Spleen (tissue), 11 donors: ENCODE data around the gene PLXNA2. TPM values are rescaled to one million over a fixed set of nuclear protein-coding genes. Genes with fewer than 3 reads are reported as not detected.

Experiments used
- DNase-seq: peaks from one replicate; pipeline ENCODE4 v3.0.0-alpha.2; 2020
- H3K27ac ChIP-seq, 8 donors: fragments of 200-600 bp; sonication (generic) in 7 of 8; 1 replicate in 4 of 8; 2 replicates in 4 of 8; pipeline versions ENCODE4 v1.5.0 to v1.8.0; 2016 to 2021; ENCODE audit warnings: inconsistent platforms in 4 of 8, mild to moderate bottlenecking in 4 of 8, moderate library complexity in 1 of 8
- H3K27me3 ChIP-seq, 7 donors: fragments of 200-600 bp; sonication (generic) in 6 of 7; replicated peaks in 1 of 7; 1 replicate in 4 of 7; 2 replicates in 3 of 7; pipeline versions ENCODE4 v1.5.0 to v1.8.0; 2016 to 2021; ENCODE audit warnings: inconsistent platforms in 3 of 7, mild to moderate bottlenecking in 1 of 7
- H3K36me3 ChIP-seq, 6 donors: fragments of 200-600 bp; sonication (generic) in 5 of 6; 1 replicate in 4 of 6; 2 replicates in 2 of 6; pipeline versions ENCODE4 v1.5.0 to v1.8.0; 2016 to 2021; ENCODE audit warnings: inconsistent platforms in 2 of 6
- H3K4me1 ChIP-seq, 6 donors: fragments of 200-600 bp; sonication (generic) in 5 of 6; 1 replicate in 3 of 6; 2 replicates in 3 of 6; pipeline versions ENCODE4 v1.5.0 to v1.8.0; 2016 to 2021; ENCODE audit warnings: inconsistent platforms in 3 of 6
- H3K4me3 ChIP-seq, 8 donors: fragments of 200-600 bp; sonication (generic) in 7 of 8; 1 replicate in 4 of 8; 2 replicates in 4 of 8; pipeline versions ENCODE4 v1.5.0 to v1.8.0; 2016 to 2021; ENCODE audit warnings: inconsistent platforms in 4 of 8, mild to moderate bottlenecking in 4 of 8, moderate library complexity in 2 of 8
- H3K9me3 ChIP-seq, 8 donors: fragments of 200-600 bp; sonication (generic) in 7 of 8; 1 replicate in 4 of 8; 2 replicates in 4 of 8; pipeline versions ENCODE4 v1.5.0 to v1.8.0; 2016 to 2021; ENCODE audit warnings: inconsistent platforms in 4 of 8
- POLR2A ChIP-seq, 3 donors: fragments of 450-650 bp; IDR thresholded peaks; one replicate each; pipeline ENCODE4 v1.5.1; 2017; ENCODE audit warnings: antibody characterized with exemption in 3 of 3, mild to moderate bottlenecking in 1 of 3
- POLR2AphosphoS5 ChIP-seq, 3 donors: sonication (generic); formaldehyde crosslinking; IDR thresholded peaks; one replicate each; pipeline ENCODE4 v1.5.1; 2017; ENCODE audit warnings: antibody characterized with exemption in 3 of 3
- WGBS, 5 donors: extraction: QIAGEN DNeasy Blood & Tissue Kit in 3 of 5; methylation state at CpG; one replicate each; pipeline versions ENCODE4 v1.1.5 to v1.1.7; 2013 to 2018; 5-methylcytosine and 5-hydroxymethylcytosine counted together
- intact Hi-C: fragments of 100-400 bp; cut with DNase I; formaldehyde crosslinking; loops from one replicate; pipeline ENCODE4 v1.15.0; 2023; ENCODE audit warnings: low total_unique reads
- polyA plus RNA-seq, 3 donors: library from polyadenylated mRNA; stranded (reverse); fragments of 200-250 nt; gene quantifications; one replicate each; pipeline ENCODE4 v1.2.1, GENCODE V29; 2013
- total RNA-seq, 7 donors: library from RNA; depleted of rRNA in 3 of 7; stranded (reverse); fragments of >200 nt in 3 of 7; fragmentation: NEBNext Ultra II Directional in 4 of 7; extraction: Animal tissue kit (Norgen Biotek cat#: 25700) in 4 of 7; gene quantifications; one replicate each; pipeline versions ENCODE4 v1.1.0 to v1.2.1, GENCODE V29; 2016 to 2021
- TF ChIP-seq, protein P1 (sequence below), 11 experiments: fragments of 200-600 bp in 7 of 11; fragments of 450-650 bp in 4 of 11; sonication (generic) in 4 of 11; IDR thresholded peaks in 8 of 11; conservative IDR thresholded peaks in 3 of 11; 1 replicate in 7 of 11; 2 replicates in 4 of 11; pipeline versions ENCODE4 v1.4.0 to v1.8.0; 2016 to 2021; ENCODE audit warnings: antibody characterized with exemption in 11 of 11, inconsistent platforms in 4 of 11, mild to moderate bottlenecking in 1 of 11
- donor health status: healthy with polysubstance abuse.
- donor health status: DM: no; HTN: no; CAD: no; lungs with moderate emphysema.
- donor health status: DM: no; HTN: no; CAD: no.
- donor health status: Bipolar disorder and iron deficiency.
- donor health status: healthy.
- donor health status: DM: no; HTN: no; CAD: no.
- donor health status: DM: yes; HTN: yes; CAD: no.

The PLXNA2 gene
- total and polyA plus RNA-seq, 10 donors: 0.93 to 16.9 (median 7.0) TPM

- no peak overlapping the region for H3K4me3 ChIP-seq
- peaks cover 0 to 48% (median 0%) of the 10 kb centered on the region in 7 donors for H3K27me3 ChIP-seq
- DNase-seq: no peak
- no peaks in the 10 kb centered on the region for H3K9me3 ChIP-seq
- TF ChIP-seq, protein P1, sequence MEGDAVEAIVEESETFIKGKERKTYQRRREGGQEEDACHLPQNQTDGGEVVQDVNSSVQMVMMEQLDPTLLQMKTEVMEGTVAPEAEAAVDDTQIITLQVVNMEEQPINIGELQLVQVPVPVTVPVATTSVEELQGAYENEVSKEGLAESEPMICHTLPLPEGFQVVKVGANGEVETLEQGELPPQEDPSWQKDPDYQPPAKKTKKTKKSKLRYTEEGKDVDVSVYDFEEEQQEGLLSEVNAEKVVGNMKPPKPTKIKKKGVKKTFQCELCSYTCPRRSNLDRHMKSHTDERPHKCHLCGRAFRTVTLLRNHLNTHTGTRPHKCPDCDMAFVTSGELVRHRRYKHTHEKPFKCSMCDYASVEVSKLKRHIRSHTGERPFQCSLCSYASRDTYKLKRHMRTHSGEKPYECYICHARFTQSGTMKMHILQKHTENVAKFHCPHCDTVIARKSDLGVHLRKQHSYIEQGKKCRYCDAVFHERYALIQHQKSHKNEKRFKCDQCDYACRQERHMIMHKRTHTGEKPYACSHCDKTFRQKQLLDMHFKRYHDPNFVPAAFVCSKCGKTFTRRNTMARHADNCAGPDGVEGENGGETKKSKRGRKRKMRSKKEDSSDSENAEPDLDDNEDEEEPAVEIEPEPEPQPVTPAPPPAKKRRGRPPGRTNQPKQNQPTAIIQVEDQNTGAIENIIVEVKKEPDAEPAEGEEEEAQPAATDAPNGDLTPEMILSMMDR (IDR thresholded peaks at IDR 0.05 in 8 of 11, conservative IDR thresholded peaks at IDR 0.05 in 3 of 11): no peak
- TF ChIP-seq POLR2AphosphoS5 (IDR thresholded peaks at IDR 0.05) (no peak), POLR2A (IDR thresholded peaks at IDR 0.05) (no peak)
- 80 to 84% (median 81%) methylated on average over 5 of the region's 5 CpGs for WGBS, 5 donors
- no peaks in the 10 kb centered on the region for H3K36me3 ChIP-seq
- peaks cover 0 to 15% (median 10%) of the 10 kb centered on the region in 6 donors for H3K4me1 ChIP-seq
- intact Hi-C loops: loop anchor here (5.0 kb wide), 1 partner anchor 227 kb away; no protein-coding TSS in a partner anchor
- H3K27ac ChIP-seq: no peak overlapping the region
These were observed 5.0 kb upstream of the PLXNA2 start for GRCh38 chr1:208248991-208249696.

DNA sequence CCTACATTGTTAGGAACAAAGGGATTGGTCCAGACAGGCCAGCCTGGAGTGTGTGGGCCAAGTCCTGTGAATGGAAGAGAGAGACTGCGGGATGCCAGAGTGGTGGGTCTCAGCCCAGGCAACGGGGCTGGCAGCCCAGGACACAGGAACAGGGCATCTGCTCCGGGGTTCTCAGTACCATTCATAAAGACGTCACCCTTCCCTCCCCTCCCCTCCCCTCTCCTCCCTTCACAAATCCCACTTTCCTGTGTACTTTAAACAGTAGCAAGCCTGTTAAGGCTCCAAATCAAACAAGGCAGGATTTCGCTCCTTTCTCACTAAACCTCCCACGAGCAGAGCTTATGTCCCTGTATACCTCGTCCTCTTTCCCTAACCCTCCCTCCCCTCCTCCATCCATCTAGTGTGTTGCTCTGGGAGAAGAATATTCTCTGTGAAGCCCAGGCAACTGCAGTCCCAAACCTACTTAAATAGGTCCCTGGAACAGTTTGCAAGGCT is 4.2 kb upstream of the PLXNA2 start:
- TF ChIP-seq, protein P1 (IDR thresholded peaks at IDR 0.05 in 8 of 11, conservative IDR thresholded peaks at IDR 0.05 in 3 of 11): no peak
- TF ChIP-seq POLR2A (IDR thresholded peaks at IDR 0.05) (no peak), POLR2AphosphoS5 (IDR thresholded peaks at IDR 0.05) (no peak)
- WGBS, 5 donors: 68 to 77% (median 74%) methylated on average over 7 of the region's 7 CpGs
- peaks cover 0 to 21% (median 10%) of the 10 kb centered on the region in 6 donors for H3K4me1 ChIP-seq
- no peaks in the 10 kb centered on the region for H3K9me3 ChIP-seq
- DNase-seq: no peak
- no peak overlapping the region for H3K4me3 ChIP-seq
- no peak overlapping the region for H3K27ac ChIP-seq
- peaks cover 0 to 50% (median 0%) of the 10 kb centered on the region in 7 donors for H3K27me3 ChIP-seq
- H3K36me3 ChIP-seq: no peaks in the 10 kb centered on the region
- intact Hi-C loops: loop anchor here (5.0 kb wide), 1 partner anchor 226 kb away; no protein-coding TSS in a partner anchor

DNA sequence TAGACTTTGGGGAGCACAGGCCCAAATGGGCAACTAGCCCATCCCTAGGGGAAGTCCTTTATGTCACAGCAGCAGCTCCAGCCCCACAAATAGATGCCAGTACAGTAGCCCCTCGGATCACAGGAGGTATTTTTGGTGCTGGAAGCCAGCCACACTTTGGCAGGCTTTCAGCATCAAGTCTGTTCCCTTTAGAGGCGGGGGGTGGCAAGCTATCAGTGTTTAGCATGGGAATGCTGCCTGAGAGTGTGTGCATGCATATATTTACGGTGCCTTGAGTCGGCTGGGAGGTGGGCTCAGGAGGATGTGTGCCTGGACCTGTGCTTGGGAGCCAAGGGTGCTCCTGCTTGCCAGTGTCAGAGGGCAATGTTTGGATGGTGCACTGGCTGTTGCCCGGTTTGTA is 3.5 kb upstream of the PLXNA2 start:
- H3K36me3 ChIP-seq: no peaks in the 10 kb centered on the region
- TF ChIP-seq POLR2AphosphoS5 (IDR thresholded peaks at IDR 0.05) (no peak), POLR2A (IDR thresholded peaks at IDR 0.05) (no peak)
- TF ChIP-seq, protein P1 (IDR thresholded peaks at IDR 0.05 in 8 of 11, conservative IDR thresholded peaks at IDR 0.05 in 3 of 11): no peak
- H3K27me3 ChIP-seq: peaks cover 0 to 51% (median 0%) of the 10 kb centered on the region in 7 donors
- peaks cover 0 to 27% (median 16%) of the 10 kb centered on the region in 6 donors for H3K4me1 ChIP-seq
- intact Hi-C loops: loop anchor here (5.0 kb wide), 1 partner anchor 225 kb away; no protein-coding TSS in a partner anchor
- no peak overlapping the region for H3K4me3 ChIP-seq
- no peak overlapping the region for H3K27ac ChIP-seq
- DNase-seq: no peak
- no peaks in the 10 kb centered on the region for H3K9me3 ChIP-seq
- 82 to 85% (median 83%) methylated on average over 4 to 5 of the region's 5 CpGs for WGBS, 5 donors

DNA sequence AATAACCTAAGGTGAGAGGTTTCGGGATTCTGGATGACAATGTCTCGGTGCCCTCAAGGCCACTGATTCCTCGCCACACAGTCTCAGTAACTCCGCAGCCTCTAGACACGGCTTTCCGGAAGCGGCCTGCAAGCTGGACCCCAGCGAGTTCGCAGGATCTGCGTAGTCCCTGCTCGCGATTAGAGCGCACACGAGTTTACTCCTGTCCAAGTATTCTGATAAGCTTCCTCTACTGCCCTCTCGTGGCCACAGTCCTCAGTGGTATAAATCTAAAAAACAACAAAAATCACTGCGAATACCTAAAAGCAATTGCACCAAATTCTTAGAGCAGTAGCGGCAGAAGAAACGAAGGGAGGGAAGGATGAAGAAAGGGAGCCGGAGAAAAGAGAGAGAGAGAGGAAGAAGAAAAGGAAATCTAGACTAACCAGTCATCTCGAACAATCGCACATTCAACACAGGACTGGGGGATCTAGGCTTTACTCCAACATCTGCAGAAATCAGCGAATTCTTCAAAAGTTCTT is 1.1 kb upstream of the PLXNA2 start:
- Histone ChIP-seq H3K36me3 (no peaks in the 10 kb centered on the region), H3K4me3 (peak overlapping the region; percentile 60 to 87 (median 70)), H3K4me1 (peaks cover 0 to 42% (median 23%) of the 10 kb centered on the region in 6 donors), H3K27ac (peak overlapping the region; percentile 6 to 90 (median 82)), H3K9me3 (no peaks in the 10 kb centered on the region), H3K27me3 (peaks cover 0 to 46% (median 6%) of the 10 kb centered on the region in 7 donors)
- TF ChIP-seq POLR2AphosphoS5 (IDR thresholded peaks at IDR 0.05) (peak; percentile 25 to 77 (median 72)), POLR2A (IDR thresholded peaks at IDR 0.05) (no peak)
- TF ChIP-seq, protein P1 (IDR thresholded peaks at IDR 0.05 in 8 of 11, conservative IDR thresholded peaks at IDR 0.05 in 3 of 11): peak; percentile 45 to 90 (median 77)
- intact Hi-C loops: loop anchor here (5.0 kb wide), 1 partner anchor 223 kb away; no protein-coding TSS in a partner anchor
- WGBS, 5 donors: 6 to 8% (median 8%) methylated on average over 22 of the region's 22 CpGs
- DNase-seq: peak; percentile 92
